Eye (tissue), 1 donor: Measurements from ENCODE around the gene SKOR1.

Source experiments
- DNase-seq: peaks from one replicate; pipeline ENCODE4 v3.0.0-alpha.2; 2015

Gene SKOR1

DNA sequence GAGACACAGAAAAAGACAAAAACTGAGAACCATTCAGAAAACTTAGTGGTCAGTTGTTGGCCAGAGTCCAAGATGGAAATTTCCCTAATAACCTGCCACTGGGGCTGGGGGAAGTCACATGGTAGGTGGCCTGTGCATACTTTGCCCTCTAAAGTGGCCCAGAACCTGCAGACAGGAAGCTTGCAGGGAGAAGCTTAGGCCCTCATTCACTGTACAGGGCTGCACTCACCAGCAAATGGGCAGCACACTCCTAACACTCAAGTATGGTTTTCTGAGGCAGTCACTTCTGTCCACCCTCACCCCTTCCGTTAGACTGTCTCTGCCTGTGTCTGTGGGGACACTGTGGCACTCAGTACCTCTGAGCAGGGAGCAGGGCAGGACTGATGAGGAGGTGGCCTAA, 29.0 kb downstream of the SKOR1 start:
- DNase-seq = no peak

- DNase-seq = no peak
Observed at GRCh38 chr15:67855842-67856241, 30.5 kb downstream of the SKOR1 start.

GRCh38 chr15:67857220-67857619, 31.9 kb downstream of the SKOR1 start:
- DNase-seq = no peak

- no peak for DNase-seq
Observed at GRCh38 chr15:67859331-67859946, 34.1 kb downstream of the SKOR1 start.

GRCh38 chr15:67861983-67862382, 36.7 kb downstream of the SKOR1 start:
- no peak for DNase-seq

GRCh38 chr15:67862750-67863441, 37.6 kb downstream of the SKOR1 start:
- no peak for DNase-seq

GRCh38 chr15:67863442-67863987, 38.2 kb downstream of the SKOR1 start:
- peak; percentile 91 for DNase-seq

- peak; percentile 24 for DNase-seq
Observed at GRCh38 chr15:67865331-67865730, 40.0 kb downstream of the SKOR1 start.

DNA sequence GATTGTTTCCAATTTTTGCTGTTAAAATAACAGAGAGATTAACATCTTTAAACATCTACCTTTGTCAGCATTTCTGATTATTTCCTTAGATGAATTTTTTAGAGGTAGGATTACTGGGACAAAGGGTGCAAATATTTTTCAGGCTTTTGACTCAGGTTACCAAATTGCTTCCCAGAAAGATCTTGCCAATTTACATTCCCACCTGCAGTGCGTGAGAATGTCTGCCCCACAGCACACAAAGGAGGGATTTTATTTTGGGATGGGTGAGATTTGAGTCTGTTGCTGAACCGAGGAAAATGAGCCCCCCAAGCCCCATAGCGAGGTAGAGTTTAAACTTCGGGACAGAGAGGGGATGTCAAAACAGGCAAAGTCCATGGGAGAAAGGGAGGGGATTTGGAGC, 40.5 kb downstream of the SKOR1 start:
- peak; percentile 17 for DNase-seq

DNA sequence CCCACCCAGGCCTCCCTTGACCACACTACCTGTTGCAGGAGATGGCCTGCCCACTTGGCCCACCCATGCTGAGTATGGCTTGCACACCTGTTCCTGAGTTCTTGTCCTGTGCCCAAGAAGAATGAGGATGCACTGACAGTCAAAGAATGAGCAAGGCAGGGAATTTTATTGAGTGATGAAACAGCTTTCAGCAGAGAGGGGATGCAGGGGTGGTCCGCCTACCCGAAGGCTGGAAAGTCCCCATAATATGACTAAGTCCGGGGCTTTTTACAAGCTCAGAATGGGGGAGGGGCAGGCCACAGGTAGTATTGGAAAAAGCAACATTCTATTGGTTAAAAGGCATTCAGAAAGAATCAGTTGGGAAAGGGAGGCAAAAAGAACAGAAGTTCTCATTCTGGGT, 44.4 kb downstream of the SKOR1 start:
- no peak for DNase-seq

DNA sequence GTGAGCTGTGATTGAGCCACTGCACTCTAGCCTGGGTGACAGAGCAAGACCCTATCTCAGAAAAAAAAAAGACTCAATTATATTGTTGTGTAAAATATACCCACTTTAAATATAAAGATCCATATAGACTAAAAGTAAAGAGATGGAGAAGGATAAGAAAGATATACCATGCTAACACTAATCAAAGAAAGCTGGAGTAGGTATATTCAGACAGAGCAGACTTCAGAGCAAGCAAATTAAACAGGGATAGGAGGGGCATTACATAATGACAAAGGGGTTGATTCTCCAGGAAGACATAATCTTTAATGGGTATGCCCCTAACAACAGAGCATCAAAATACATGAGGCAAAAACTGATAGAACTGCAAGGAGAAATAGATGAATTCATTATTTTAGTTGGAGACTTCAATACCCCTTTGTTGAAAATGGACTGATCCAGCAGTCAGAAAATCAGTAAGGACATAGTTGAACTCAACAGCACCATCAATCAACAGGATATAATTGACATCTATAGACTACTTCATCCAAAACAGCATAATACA, 45.6 kb downstream of the SKOR1 start:
- DNase-seq = no peak

- no peak for DNase-seq
Observed at GRCh38 chr15:67873777-67874176, 48.5 kb downstream of the SKOR1 start.

DNA sequence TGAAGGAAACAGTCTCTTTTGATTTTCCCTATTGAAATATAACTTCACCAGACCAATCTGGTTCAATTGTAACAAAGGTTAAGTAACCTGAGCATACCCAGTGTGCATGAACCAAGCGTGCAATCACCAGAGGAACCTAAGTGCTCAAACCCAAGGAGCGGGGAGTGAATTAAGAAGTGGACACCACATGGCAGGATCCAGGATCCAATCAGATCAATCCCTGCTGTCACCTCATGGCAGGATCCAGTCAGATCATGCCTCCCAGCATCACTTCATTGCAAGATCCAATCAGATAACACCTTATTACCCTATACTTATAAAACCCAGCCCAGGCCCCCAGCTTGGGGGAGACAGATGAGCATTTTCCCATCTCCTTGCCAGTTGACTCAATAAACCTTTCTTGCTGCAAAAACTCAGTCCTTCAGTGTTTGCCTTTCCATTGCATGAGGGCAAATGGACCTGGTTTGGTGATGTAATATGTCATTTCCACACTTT, 53.5 kb downstream of the SKOR1 start:
- DNase-seq = no peak

DNA sequence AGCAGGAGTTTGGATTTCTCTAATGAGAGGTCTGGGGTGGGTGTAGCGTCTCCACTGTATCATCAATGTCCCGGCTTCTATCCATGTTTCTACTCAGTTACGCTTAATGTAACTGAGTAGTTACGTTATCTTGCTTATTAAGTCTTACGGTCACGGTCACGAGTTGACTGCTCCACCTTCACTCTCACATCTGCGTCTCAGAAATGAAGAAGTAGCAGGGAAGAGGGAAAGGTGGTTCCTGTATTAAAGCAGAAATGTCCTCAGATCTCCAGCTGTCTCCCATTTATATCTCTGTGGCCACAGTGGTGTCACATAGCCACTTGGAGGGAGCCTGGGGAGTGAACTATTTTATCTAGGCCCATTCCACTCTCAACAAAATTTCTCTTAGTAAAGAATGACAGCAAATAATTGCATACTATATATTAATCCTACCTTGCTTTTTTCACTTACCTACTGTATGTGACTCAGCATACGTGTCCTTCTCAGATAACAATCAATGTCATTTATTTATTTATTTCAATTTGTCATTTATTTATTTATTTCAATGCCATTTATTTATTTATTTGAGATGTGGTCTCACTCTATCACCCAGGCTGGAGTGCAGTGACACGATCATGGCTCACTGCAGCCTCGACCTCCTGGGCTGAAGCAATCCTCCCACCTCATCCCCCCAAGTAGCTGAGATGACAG, 54.3 kb downstream of the SKOR1 start:
- DNase-seq = no peak

GRCh38 chr15:67880651-67881182, 55.4 kb downstream of the SKOR1 start:
- DNase-seq = no peak

GRCh38 chr15:67882487-67883233, 57.4 kb downstream of the SKOR1 start:
- peak; percentile 39 for DNase-seq

DNA sequence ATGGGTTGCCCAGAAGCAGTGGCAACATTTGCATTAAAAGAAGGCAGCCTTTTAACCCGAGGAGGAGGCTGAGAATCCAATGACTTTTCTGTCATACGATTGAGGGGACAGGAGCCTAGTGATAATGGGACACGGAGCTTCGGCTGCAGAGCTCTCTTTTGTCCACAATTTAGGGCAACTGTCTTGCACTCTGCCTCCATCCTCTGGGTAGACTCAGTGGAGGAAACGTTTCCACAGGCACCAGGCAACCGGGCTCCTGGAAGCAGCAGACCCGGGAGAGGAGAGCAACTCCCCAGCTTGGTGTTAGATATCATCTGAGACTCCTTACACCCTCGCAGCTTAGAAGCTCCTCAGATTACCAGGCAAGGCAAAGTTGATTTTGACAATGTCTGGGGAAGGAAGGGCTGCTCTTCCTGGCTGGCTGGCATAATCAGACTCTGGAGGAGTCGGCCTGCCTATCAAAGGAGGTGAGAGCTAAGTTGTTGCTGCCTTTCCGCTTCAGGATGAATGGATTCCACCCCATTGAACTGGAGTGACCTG, 58.0 kb downstream of the SKOR1 start:
- DNase-seq = peak; percentile 41

DNA sequence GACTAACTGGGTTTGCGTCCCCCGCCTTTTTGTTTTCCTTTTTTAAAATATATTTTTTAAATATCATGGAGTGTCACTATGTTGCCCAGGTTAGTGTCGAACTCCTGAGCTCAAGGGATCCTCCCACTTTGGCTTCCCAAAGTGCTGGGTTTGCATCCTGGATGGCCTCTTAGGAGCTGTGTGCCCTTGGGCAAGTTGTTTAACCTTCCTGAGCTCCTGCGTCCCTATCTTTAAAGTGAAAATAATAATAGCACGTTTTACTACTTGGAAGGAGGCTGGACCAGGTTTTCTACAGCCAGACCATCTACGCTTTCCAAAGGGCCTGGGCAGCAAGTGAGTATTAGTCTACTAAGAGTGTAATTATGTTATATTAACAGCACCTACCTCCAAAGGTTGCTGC, 58.7 kb downstream of the SKOR1 start:
- DNase-seq = peak; percentile 21
